ENCODE measurements around the gene CBS.
"Not testable (repeated sequence)": the region's sequence is repeated elsewhere in the genome, so short reads cannot be mapped to it uniquely, and the experiment has no call there.

CBS gene

DNA sequence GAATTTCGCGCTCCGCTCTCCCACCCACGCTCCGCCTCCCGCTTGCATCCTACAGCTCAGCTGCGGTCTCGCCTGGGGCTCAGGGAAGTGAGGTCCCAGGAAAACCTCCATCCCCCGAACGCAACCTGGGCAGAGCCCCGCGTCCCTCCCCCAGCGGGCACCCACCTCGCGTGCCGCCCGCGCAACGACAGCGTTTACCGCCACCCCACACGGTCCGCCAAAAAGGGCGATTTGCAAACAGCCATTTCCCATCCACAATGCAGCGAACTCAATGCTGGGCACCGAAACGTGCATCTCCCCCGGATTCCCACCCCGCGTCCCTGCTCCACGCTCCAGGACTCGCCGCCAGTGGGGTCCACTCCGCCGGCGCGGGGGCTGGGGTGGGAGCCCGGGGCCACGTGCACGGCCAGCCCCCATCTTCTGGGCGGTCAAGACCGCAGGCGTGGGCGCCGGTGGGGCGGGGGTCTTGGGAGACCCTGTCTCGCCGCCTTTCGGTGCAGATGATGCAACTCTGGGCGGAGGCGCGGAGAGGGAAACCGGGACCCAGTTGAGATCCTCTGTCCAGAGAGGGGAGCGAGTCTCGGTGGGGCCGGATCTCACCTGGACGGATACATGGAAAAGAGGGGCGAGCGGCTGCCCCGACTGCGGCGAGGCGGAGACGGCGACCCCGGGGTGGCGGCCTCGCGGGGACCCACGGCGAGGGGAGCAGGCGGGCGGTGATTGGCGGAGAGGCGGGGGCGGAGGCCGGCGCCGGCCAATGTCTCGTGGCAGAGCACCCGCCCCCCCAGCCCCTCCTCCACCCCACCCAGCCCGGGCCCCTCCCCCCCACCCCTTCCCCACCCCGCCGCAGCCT, at the start of gene CBS:
TSS of gene CBS (minus strand) at position 666 of the 853 bp plus-strand sequence. CDS start 3,642 bp downstream, outside the sequence.
- not testable (repeated sequence) for DNase-seq

GRCh38 chr21:43115956-43116355, 40.3 kb upstream of the CBS start:
- not testable (repeated sequence) for DNase-seq

DNA sequence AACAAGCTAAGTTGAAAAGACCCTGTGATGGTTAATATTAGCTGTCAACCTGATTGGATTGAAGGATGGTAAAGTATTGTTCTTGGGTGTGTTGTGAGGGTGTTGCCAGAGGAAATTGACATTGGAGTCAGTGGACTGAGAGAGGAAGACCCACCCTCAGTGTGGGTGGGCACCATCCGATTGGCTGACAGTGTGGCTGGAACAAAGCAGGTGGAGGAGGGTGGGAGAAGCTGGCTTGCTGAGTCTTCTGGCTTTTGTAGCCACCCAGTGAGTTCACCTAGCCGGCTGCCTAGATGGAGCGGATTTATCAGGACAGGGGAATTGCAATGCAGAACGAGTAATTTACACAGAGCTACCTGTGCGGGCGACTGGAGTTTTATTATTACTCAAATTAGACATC, 38.8 kb upstream of the CBS start:
- not testable (repeated sequence) for DNase-seq

DNA sequence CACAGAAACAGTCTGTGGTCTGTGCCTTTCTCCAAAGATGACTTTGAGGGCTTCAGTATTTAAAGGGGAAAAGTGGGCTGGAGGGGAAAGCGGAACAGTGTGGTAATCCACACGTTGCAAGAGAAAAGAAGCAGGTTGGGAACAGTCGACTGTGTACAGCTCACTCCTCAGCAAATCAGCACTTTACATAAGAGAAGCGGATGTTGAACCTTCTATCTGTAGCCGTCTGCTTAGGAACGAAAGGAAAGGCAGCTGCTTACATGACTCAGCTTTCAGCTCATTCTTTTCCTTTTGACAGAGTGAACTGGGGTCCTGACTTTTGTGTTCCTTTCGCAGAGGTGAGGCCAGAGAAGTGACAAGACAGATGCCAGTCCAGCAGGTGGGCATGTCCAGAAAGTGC, 33.4 kb upstream of the CBS start:
- not testable (repeated sequence) for DNase-seq

DNA sequence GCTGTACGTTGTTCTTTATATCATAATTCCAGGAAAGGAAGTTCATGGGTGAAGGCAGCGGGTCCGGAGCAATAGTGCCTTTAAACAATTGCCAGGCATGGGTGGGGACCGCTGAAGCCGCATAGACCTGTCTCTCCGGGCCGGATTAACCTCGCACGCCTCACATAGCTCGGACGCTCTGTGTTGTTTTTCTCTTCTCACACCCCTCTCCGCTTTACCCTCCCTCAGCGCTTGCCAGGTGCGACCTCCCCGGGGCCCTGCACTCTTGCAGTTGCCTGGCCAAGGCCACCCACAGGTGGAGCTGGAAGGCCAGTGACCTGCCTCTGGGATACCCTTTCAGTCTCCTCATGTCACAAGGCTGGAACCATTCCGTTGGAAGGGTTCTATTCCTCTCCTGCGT, 32.5 kb upstream of the CBS start:
- not testable (repeated sequence) for DNase-seq

GRCh38 chr21:43107794-43108137, 32.1 kb upstream of the CBS start:
- DNase-seq, result not testable (repeated sequence)

GRCh38 chr21:43106965-43107793, 31.5 kb upstream of the CBS start, which contains the start of gene U2AF1:
U2AF1 (minus strand) TSS chr21:43107570; CDS start chr21:43107494, 76 bp downstream.
- not testable (repeated sequence) for DNase-seq

DNA sequence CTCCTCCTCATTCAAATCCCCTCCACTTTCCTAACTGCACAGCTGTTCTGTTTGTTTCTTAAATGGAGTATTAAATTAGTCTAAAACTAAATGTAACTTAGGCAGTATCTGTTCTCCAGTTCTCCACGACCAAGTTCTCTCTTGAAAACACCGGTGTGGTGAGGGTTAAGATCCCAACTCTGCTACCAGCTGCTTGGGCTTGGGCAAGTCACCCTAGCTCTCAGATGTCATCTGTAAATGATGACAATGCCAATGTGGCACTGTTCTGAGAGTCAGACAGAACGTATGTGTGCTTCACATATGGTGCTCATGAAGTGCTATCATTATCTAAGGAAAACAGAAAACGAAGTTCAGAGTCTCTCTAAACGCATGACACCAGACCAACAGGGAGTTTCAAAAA, 29.0 kb upstream of the CBS start:
- DNase-seq, result not testable (repeated sequence)

DNA sequence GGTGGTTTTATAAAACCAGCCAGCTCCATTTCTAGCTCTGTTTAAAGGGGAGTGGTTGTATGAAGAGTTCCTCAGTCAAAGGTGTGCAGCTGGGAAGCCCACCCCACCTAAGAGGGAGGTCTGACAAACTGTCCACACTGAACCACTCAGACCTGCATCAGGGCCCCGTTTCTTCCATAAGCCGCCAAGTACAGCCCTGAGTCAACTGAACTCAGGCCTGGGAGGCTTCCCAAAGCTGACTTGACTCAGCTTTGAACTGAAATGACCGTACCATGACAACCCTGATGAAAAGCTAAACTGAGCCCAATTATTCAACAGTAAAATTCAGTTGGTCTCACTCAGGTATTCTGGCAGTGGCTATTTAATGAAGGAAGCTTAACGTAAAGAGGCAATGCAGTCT, 26.6 kb upstream of the CBS start:
- DNase-seq, result not testable (repeated sequence)

DNA sequence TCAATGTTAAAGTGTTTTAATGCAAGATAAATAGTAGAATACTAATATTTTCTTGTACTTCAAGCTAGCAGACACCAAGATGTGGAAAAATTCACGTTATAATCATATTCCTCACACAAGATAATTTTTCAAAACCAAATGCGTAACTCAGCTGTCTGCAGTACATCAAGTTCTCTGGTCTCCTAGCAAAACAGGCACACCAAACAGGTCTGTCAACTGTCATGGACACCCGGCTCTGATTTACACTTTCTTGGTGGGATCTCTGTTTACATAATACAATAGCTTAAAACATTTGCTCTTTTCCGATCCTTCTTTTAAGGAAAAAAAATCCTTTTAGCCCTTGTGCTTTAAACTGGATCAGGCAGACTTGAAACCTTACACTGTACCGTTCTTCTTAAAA, 26.0 kb upstream of the CBS start:
- not testable (repeated sequence) for DNase-seq

DNA sequence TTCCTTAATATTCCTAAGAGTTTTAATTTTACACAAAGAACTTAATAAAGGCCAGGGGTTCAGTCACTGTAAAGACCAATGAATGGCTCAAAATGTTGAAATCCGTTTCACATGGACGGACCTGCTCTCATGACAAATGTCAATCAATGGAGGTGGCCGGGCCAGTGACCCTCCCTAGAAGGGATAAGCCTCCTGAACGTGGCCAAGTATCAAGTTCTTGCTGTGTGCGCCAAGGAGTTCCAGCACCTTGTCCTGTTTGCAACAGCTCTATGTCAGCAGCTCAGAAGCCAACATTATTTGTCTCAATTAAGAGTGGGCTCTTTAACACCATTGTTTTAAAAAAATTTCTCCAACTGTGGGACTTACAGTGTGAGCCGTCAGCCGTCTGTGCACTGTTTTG, 25.4 kb upstream of the CBS start:
- DNase-seq, result not testable (repeated sequence)

DNA sequence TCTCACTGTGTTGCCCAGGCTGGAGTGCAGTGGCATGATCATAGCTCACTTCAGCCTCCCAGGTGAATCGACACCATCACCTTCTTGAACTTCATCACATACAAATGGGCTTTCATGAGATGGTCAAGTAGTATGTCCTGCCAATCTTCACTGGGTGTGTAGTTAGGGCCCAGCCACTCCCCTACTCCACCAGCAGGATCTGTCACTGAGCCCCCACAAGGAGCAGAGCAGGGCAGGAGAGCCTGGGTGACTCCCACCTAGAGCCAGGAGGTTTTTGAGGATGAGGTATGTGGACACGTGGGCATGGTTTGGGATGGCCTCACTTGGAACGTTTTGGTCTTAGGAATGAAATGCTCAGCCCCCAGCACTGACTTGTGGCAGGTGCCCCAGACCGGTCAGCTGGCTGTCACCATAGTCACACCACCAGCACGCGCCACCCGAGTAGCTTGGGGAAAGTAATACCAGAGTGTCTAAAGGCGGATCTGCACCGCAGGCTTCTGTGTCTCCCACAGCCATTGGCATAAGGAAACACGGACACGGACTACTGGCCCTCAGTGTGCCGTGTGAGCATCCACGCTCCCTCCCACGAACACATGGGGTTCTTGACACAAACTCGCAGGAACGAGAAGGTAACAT, 16.5 kb upstream of the CBS start:
- DNase-seq, result not testable (repeated sequence)

- not testable (repeated sequence) for DNase-seq
Measured at GRCh38 chr21:43090947-43091346, 15.3 kb upstream of the CBS start.

GRCh38 chr21:43089463-43089862, 13.8 kb upstream of the CBS start:
- not testable (repeated sequence) for DNase-seq

- not testable (repeated sequence) for DNase-seq
Measured at GRCh38 chr21:43082587-43083300, 7.1 kb upstream of the CBS start.

DNA sequence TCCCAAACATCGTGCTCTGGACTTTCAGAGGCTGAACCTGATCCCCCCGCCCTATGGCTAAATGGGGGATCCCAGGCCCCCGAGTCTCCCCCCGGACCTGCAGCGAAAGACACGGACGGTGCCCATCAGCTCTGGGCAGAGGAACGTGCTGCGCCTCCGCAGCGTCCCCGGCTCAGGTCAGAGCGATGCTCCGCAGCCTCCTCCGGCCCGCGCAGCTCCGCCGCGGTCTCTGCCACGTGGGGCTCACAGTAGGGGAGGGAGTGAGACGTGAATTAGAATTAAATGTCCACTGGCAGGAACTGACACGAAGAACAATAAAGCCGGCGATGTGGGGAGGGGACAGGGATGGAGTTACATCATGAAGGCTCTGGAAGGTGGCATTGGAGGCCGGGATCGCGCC, 1.0 kb upstream of the CBS start:
- not testable (repeated sequence) for DNase-seq

GRCh38 chr21:43076023-43076637, 495 bp upstream of the CBS start:
- not testable (repeated sequence) for DNase-seq

DNA sequence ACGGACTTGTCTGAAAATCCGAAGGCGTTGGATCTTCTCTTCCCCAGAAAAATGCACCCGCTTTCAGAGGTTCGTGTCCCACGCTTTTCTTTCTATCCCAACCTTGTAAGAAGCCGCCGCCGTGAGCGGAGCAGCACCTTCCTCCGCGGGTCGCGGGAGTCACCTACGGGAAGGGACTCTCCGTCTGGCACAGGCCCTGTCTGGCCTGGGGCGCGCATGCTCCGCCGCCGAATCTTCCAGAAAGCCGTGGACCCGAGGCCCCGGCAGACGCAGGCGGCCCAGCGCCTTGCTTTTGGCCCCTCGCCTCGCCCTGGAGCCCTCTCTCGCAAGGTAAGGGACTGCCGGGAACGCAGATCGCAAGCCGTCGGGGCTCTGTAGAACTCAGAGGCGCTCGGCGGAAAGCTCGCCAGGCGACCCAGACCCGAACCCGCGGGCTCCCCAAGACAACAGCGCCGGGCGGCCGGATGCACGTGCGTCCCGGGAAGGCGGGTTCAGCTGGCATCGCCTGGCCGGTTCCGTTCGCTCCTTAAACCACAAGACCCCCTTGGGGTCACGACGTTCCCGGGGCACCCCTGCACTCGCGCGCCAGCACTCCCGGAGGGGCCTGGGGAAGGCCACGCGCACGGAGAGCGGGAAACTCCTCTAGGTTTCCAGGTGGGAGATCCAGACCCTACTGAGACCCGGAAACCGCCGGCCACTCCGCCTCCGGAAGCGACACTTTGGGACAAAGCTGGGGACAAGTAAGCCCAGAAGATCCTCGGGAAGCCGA, 1.1 kb downstream of the CBS start:
- DNase-seq, result not testable (repeated sequence)

GRCh38 chr21:43072742-43073141, 2.9 kb downstream of the CBS start:
- DNase-seq, result not testable (repeated sequence)

- not testable (repeated sequence) for DNase-seq
Measured at GRCh38 chr21:43069682-43070081, 6.0 kb downstream of the CBS start.

- DNase-seq, result not testable (repeated sequence)
Measured at GRCh38 chr21:43068065-43068464, 7.6 kb downstream of the CBS start.

All from NCI-H1930 (cell line).